WTC11 (cell line): ENCODE results near the gene FTL. TPM values are rescaled to one million over a fixed set of nuclear protein-coding genes. Genes with fewer than 3 reads are reported as not detected.

ENCODE experiments used
- ATAC-seq: fragments of 200-7000 bp; cut with Tn5 transposase; 2 replicates; pipeline ENCODE4 v1.10.0; 2021; ENCODE audit warnings: mild to moderate bottlenecking, moderate library complexity
- CTCF ChIA-PET: fragments of 300-600 bp; sonication (Branson Sonifier 250); formaldehyde crosslinking; loops from one replicate; lab custom pipeline; 2021; ENCODE audit warnings: antibody characterized with exemption; lab: Charles Lee
- POLR2A ChIA-PET: fragments of 350-600 bp; sonication (Branson Sonifier 250); formaldehyde crosslinking; loops from one replicate; lab custom pipeline; 2021; ENCODE audit warnings: antibody characterized with exemption; lab: Charles Lee
- DNase-seq: peaks from one replicate; pipeline ENCODE4 v3.0.0; 2021; ENCODE audit warnings: low spot score
- H3K27ac Mint-ChIP-seq: 2 replicates; pipeline ENCODE4 v1.8.0; 2021; ENCODE audit warnings: mixed read lengths
- H3K27me3 Mint-ChIP-seq: 2 replicates; pipeline ENCODE4 v1.8.0; 2021; ENCODE audit warnings: low read depth, mild to moderate bottlenecking, moderate library complexity, mixed read lengths
- H3K36me3 Mint-ChIP-seq: 2 replicates; pipeline ENCODE4 v1.8.0; 2021; ENCODE audit warnings: mixed read lengths
- H3K4me1 Mint-ChIP-seq: 2 replicates; pipeline ENCODE4 v1.8.0; 2022; ENCODE audit warnings: mixed read lengths
- H3K4me3 Mint-ChIP-seq: 2 replicates; pipeline ENCODE4 v1.8.0; 2021; ENCODE audit warnings: mild to moderate bottlenecking, moderate library complexity, mixed read lengths
- H3K9me3 Mint-ChIP-seq: 2 replicates; pipeline ENCODE4 v1.8.0; 2021; ENCODE audit warnings: mixed read lengths
- CBFB ChIP-seq: sonication (generic); formaldehyde crosslinking; IDR thresholded peaks from 2 replicates; pipeline ENCODE4 v1.8.1; 2022; ENCODE audit warnings: mild to moderate bottlenecking, low read depth, missing genetic modification reagents
- CREM ChIP-seq: sonication (generic); formaldehyde crosslinking; IDR thresholded peaks from 2 replicates; pipeline ENCODE4 v1.8.1; 2022; ENCODE audit warnings: mild to moderate bottlenecking, missing genetic modification reagents, moderate library complexity
- E2F1 ChIP-seq: sonication (generic); formaldehyde crosslinking; IDR thresholded peaks from 2 replicates; pipeline ENCODE4 v1.8.0; 2022; ENCODE audit warnings: mild to moderate bottlenecking, missing genetic modification reagents
- E2F4 ChIP-seq: sonication (generic); formaldehyde crosslinking; IDR thresholded peaks from 2 replicates; pipeline ENCODE4 v1.8.1; 2022; ENCODE audit warnings: low read depth, mild to moderate bottlenecking, moderate library complexity, missing genetic modification reagents, borderline replicate concordance
- ELF4 ChIP-seq: sonication (generic); formaldehyde crosslinking; IDR thresholded peaks from 2 replicates; pipeline ENCODE4 v1.8.1; 2022; ENCODE audit warnings: low read depth, mild to moderate bottlenecking, moderate library complexity, missing genetic modification reagents
- ERG ChIP-seq: fragments of 250-450 bp; sonication (Bioruptor Pico); IDR thresholded peaks from 2 replicates; pipeline ENCODE4 v1.8.0; 2021; ENCODE audit warnings: mild to moderate bottlenecking
- ETV6 ChIP-seq: sonication (generic); formaldehyde crosslinking; IDR thresholded peaks from 2 replicates; pipeline ENCODE4 v1.8.1; 2022; ENCODE audit warnings: mild to moderate bottlenecking, missing genetic modification reagents
- FOXK1 ChIP-seq: sonication (generic); formaldehyde crosslinking; IDR thresholded peaks from 2 replicates; pipeline ENCODE4 v1.8.0; 2022; ENCODE audit warnings: mild to moderate bottlenecking, moderate library complexity, missing genetic modification reagents
- FOXP4 ChIP-seq: sonication (generic); formaldehyde crosslinking; IDR thresholded peaks from 2 replicates; pipeline ENCODE4 v1.8.0; 2022; ENCODE audit warnings: mild to moderate bottlenecking, missing genetic modification reagents
- GTF2I ChIP-seq: fragments of 250-450 bp; sonication (Bioruptor Pico); conservative IDR thresholded peaks from 2 replicates; pipeline ENCODE4 v1.4.0; 2021; ENCODE audit warnings: mild to moderate bottlenecking
- MYBL2 ChIP-seq: sonication (generic); formaldehyde crosslinking; IDR thresholded peaks from 2 replicates; pipeline ENCODE4 v1.8.1; 2023; ENCODE audit warnings: mild to moderate bottlenecking, moderate library complexity, missing genetic modification reagents
- NR2C2 ChIP-seq: sonication (generic); formaldehyde crosslinking; IDR thresholded peaks from 2 replicates; pipeline ENCODE4 v1.8.0; 2022; ENCODE audit warnings: mild to moderate bottlenecking, missing genetic modification reagents
- PRRX2 ChIP-seq: fragments of 250-450 bp; sonication (Bioruptor Pico); IDR thresholded peaks from 2 replicates; pipeline ENCODE4 v1.8.0; 2021; ENCODE audit warnings: mild to moderate bottlenecking
- RELA ChIP-seq: sonication (generic); formaldehyde crosslinking; IDR thresholded peaks from 2 replicates; pipeline ENCODE4 v1.8.1; 2022; ENCODE audit warnings: missing genetic modification reagents, mild to moderate bottlenecking, borderline replicate concordance
- RORB ChIP-seq: fragments of 250-450 bp; sonication (Bioruptor Pico); IDR thresholded peaks from 2 replicates; pipeline ENCODE4 v1.9.0; 2021; ENCODE audit warnings: mild to moderate bottlenecking
- SMAD3 ChIP-seq: sonication (generic); formaldehyde crosslinking; IDR thresholded peaks from 2 replicates; pipeline ENCODE4 v1.8.0; 2022; ENCODE audit warnings: missing genetic modification reagents, mild to moderate bottlenecking, borderline replicate concordance
- TEAD4 ChIP-seq: sonication (generic); formaldehyde crosslinking; IDR thresholded peaks from 2 replicates; pipeline ENCODE4 v1.8.0; 2022; ENCODE audit warnings: mild to moderate bottlenecking, missing genetic modification reagents
- ZNF138 ChIP-seq: sonication (generic); formaldehyde crosslinking; conservative IDR thresholded peaks from 2 replicates; pipeline ENCODE4 v1.8.1; 2022; ENCODE audit warnings: mild to moderate bottlenecking, moderate library complexity, missing genetic modification reagents
- ZNF416 ChIP-seq: fragments of 250-450 bp; sonication (Bioruptor Pico); IDR thresholded peaks from 2 replicates; pipeline ENCODE4 v1.9.0; 2021; ENCODE audit warnings: mild to moderate bottlenecking, inconsistent platforms
- ZNF671 ChIP-seq: fragments of 250-450 bp; sonication (Bioruptor Pico); IDR thresholded peaks from 2 replicates; pipeline ENCODE4 v1.8.0; 2021; ENCODE audit warnings: mild to moderate bottlenecking
- total RNA-seq: library from RNA; stranded (reverse); gene quantifications from 3 replicates; pipeline ENCODE4 v1.2.3, GENCODE V29; 2021
- TF ChIP-seq, protein P1 (sequence below): fragments of 250-450 bp; sonication (Bioruptor Pico); IDR thresholded peaks from 2 replicates; pipeline ENCODE4 v1.9.0; 2021; ENCODE audit warnings: mild to moderate bottlenecking
- TF ChIP-seq, protein P2 (sequence below): fragments of 250-450 bp; sonication (Bioruptor Pico); conservative IDR thresholded peaks from 2 replicates; pipeline ENCODE4 v1.9.0; 2021; ENCODE audit warnings: mild to moderate bottlenecking
- TF ChIP-seq, protein P3 (sequence below): sonication (generic); formaldehyde crosslinking; IDR thresholded peaks from 2 replicates; pipeline ENCODE4 v1.8.0; 2022; ENCODE audit warnings: mild to moderate bottlenecking, missing genetic modification reagents

FTL gene
- total RNA-seq, 1 experiment from 2014 or later: 1,061 TPM

GRCh38 chr19:48982280-48982679 lies 17.2 kb downstream of the FTL start (continued):
- TF ChIP-seq ZNF416 (no peak), TEAD4 (CRISPR knock-in tag) (no peak), ZNF138 (no peak), ELF4 (no peak)
- TF ChIP-seq, protein P1, sequence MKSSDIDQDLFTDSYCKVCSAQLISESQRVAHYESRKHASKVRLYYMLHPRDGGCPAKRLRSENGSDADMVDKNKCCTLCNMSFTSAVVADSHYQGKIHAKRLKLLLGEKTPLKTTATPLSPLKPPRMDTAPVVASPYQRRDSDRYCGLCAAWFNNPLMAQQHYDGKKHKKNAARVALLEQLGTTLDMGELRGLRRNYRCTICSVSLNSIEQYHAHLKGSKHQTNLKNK (CRISPR knock-in tag): no peak

DNA sequence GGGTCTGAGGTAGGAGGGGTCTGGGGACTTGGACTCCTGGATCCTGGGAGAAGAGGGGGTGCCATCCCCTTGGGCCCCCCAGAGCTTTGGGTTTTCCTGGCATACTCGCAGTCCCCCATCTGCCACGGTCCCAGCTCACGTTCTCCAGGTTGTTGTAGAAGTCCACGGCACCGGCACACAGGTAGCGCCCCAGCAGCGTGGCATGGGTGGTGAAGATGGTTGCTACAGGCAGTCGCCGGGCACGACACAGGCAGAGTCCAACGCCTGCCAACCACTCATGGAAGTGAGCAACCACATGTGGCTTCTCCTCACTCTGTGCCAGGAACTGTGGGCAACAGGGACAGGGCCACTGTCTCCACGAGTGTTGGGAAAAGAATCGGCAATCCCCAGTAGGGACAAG lies 20.6 kb downstream of the FTL start:
- TF ChIP-seq NR2C2: no peak
- no peak for TF ChIP-seq GTF2I (CRISPR knock-in tag)
- TF ChIP-seq, protein P2, sequence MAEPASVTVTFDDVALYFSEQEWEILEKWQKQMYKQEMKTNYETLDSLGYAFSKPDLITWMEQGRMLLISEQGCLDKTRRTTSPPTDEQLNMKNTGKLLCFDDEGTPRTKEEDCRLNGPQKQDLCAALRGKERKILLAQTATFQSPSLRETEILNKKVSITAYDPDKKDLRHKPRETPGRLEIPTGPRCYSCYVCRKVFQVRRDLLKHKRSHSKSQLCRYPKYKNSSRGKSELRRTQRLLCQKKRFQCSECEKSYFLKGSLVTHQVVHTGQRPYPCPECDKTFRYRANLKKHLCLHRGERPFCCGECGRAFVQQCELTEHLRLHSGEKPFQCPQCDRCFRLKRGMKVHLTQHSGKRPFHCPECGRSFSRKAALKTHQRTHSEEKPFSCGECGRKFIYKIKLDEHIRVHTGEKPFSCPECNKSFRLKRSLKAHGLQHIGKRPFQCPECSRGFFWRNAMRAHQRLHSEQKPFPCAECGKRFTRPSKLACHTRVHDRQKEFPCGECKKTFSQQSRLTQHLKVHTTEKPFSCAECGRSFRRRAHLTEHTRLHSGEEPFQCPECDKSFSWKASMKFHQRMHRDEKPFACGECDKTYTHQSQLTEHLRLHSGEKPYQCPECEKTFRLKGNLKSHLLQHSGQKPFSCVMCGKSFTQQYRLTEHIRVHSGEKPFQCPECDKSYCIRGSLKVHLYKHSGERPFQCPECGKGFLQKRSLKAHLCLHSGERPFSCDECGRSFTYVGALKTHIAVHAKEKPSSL: no peak
- TF ChIP-seq PRRX2: no peak
- TF ChIP-seq CBFB (CRISPR knock-in tag): no peak
- no peak for TF ChIP-seq RORB (CRISPR knock-in tag)
- TF ChIP-seq ZNF138: no peak
- TF ChIP-seq TEAD4 (CRISPR knock-in tag): no peak
- no peak for TF ChIP-seq E2F1
- TF ChIP-seq, protein P3, sequence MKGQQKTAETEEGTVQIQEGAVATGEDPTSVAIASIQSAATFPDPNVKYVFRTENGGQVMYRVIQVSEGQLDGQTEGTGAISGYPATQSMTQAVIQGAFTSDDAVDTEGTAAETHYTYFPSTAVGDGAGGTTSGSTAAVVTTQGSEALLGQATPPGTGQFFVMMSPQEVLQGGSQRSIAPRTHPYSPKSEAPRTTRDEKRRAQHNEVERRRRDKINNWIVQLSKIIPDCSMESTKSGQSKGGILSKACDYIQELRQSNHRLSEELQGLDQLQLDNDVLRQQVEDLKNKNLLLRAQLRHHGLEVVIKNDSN: no peak
- no peak for TF ChIP-seq SMAD3
- TF ChIP-seq FOXK1 (CRISPR knock-in tag): no peak
- no peak for TF ChIP-seq RELA
- TF ChIP-seq CREM (CRISPR knock-in tag): no peak
- TF ChIP-seq ZNF671: no peak
- TF ChIP-seq MYBL2 (CRISPR knock-in tag): no peak

GRCh38 chr19:48986211-48986610 lies 21.1 kb downstream of the FTL start:
- no peaks in the 10 kb centered on the region for H3K27me3 Mint-ChIP-seq
- no peak overlapping the region for H3K4me3 Mint-ChIP-seq
- H3K27ac Mint-ChIP-seq: no peak overlapping the region
- ChIA-PET POLR2A (interaction anchor here (0.6 to 0.8 kb wide), 2 partner anchors 118 to 127 kb away, joined by 3 read pairs; partner anchors contain the start of gene PLEKHA4), CTCF (interaction anchor here (1.2 to 4.2 kb wide), 6 partner anchors 12 to 224 kb away, joined by 3 to 18 read pairs (median 6); no protein-coding TSS in a partner anchor)
- ATAC-seq (no peak), DNase-seq (no peak)
- peaks cover 12% of the 10 kb centered on the region for H3K4me1 Mint-ChIP-seq
- no peaks in the 10 kb centered on the region for H3K9me3 Mint-ChIP-seq
- H3K36me3 Mint-ChIP-seq: peaks cover 49% of the 10 kb centered on the region
- TF ChIP-seq E2F1: no peak
- TF ChIP-seq, protein P2: no peak
- TF ChIP-seq E2F4 (CRISPR knock-in tag): no peak
- TF ChIP-seq FOXP4: no peak
- no peak for TF ChIP-seq ERG (CRISPR knock-in tag)
- no peak for TF ChIP-seq ETV6 (CRISPR knock-in tag)

More for the DNA sequence above, 20.6 kb downstream of the FTL start:
- ChIA-PET CTCF (interaction anchor here (1.5 to 4.2 kb wide), 4 partner anchors 7 to 225 kb away, joined by 5 to 49 read pairs (median 16); partner anchors contain the start of genes GYS1 and RUVBL2), POLR2A (interaction anchor here (0.6 kb wide), 1 partner anchor 117 kb away, joined by 3 read pairs; the partner anchor contains the start of gene PLEKHA4)
- Mint-ChIP-seq H3K4me3 (no peak overlapping the region), H3K4me1 (peaks cover 7% of the 10 kb centered on the region), H3K27me3 (no peaks in the 10 kb centered on the region), H3K27ac (no peak overlapping the region), H3K36me3 (peaks cover 46% of the 10 kb centered on the region), H3K9me3 (no peaks in the 10 kb centered on the region)
- DNase-seq: no peak
- no peak for ATAC-seq
